NT2/D1 (cell line): ENCODE data around the gene STAMBP.

Experiments used
- SUZ12 ChIP-seq: IDR thresholded peaks from 2 replicates; pipeline ENCODE4 v1.6.1; 2011; ENCODE audit not compliant: insufficient read length, insufficient read depth; ENCODE audit errors: extremely low read depth
- YY1 ChIP-seq: IDR thresholded peaks from 2 replicates; pipeline ENCODE4 v1.6.1; 2011; ENCODE audit not compliant: insufficient read length, insufficient read depth

DNA sequence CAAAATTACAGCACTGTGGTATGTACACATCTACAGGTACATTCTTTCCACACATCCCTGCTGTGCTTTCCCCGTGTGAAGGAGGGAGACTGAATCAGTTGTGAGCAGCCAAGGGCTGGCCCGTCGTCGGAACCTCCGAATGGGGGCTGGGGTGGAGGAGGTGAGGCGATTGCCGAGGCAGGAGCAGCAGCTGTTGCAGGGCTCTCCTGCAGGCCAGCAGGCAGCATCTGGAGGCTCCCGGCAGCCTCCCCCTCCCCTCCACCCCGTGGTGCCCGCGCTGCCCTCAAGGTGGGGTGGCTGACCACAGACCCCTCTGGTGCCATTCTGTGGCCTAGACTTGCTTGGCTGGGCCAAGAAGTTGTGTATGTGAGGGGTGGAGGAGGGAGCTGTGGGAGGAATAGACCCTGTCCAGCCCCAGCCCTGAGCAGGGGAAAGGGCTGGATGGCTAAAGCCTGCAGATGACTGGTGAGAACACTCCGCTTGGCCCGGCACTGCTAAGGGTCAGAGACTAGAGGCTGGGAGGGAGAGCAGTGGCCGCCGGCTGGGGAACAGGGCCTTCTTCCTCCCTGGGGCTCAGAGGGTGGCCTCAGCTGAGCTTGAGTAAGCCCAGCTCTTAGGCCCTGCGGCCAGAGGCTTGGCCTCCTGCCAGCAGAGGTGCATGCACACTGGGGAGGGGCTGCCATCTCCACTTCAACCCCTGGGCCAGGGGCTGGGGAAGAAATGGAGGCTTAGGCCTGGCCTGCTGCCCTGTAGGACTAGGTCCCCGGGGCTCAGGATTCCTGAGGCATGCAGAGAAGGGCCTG, 7.6 kb downstream of the STAMBP start:
- TF ChIP-seq SUZ12, result no peak
- no peak for TF ChIP-seq YY1
